Stimulated activated CD8-positive, alpha-beta memory T cell treated with anti-CD3 and anti-CD28 coated beads, Interleukin-4, amount 100 ng/mL, for 4 hours (primary cell): ENCODE results near the gene MICALL2.

ENCODE experiments used
- DNase-seq, 2 donors: peaks; one replicate each; pipeline ENCODE4 v3.0.0-alpha.2; 2020; ENCODE audit warnings: low read depth in 2 of 2, low spot score in 1 of 2

Gene MICALL2

DNA sequence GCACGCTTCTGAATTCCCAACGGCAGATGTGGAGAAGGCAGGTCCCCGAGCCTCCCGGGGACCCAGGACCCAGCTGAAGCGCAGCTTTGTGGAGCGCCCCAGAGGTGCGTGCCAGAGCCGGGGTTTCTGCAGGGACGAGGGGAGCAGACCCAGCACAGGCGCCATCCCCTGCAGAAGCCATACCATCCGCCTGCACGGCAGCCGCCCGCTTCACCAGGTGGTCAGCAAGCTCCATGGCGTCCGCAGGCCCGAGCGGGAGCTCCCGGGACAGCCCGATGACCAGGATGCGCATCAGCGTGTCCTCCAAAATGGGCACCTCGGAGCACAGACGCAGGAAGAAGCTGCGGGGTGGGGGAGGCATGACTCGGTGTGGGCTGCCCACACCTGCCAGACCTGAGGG, 34.3 kb upstream of the MICALL2 start:
- no peak for DNase-seq

DNA sequence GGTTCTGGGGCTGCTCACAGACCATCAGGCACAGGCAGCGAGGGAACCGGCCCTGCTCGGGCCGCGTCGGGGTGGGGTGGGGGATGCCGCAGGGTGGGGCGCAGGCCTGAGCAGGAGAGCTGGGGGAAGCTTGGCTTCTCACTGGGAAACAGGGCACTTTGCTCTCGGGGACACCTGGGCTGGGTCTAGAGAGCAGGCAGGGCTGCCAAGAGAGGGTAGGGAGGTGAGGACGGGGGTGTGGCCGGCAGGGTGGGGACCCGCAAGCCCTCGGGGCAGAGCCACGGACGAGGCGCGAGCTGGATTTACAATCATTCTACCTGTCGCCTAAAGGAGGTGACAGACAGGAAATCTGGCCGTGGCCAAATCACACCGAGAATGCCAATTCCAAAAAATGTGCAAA, 33.9 kb upstream of the MICALL2 start:
- no peak for DNase-seq

DNA sequence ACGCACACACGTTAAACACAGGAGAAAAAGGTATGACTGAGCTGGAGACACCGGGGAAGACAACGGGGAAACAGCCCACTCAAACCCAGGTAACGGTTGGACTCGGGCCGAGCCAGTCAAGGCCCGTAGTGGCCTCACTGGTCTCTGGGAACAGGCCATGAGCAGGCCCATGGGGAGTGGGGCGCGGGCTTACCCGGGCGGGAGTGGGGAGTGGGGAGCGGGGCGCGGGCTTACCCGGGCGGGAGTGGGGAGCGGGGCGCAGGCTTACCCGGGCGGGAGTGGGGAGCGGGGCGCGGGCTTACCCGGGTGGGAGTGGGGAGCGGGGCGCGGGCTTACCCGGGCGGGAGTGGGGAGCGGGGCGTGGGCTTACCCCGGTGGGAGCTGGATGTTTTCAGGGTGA, 33.4 kb upstream of the MICALL2 start:
- no peak for DNase-seq

- no peak for DNase-seq
Measured at GRCh38 chr7:1492221-1492620, 33.0 kb upstream of the MICALL2 start.

DNA sequence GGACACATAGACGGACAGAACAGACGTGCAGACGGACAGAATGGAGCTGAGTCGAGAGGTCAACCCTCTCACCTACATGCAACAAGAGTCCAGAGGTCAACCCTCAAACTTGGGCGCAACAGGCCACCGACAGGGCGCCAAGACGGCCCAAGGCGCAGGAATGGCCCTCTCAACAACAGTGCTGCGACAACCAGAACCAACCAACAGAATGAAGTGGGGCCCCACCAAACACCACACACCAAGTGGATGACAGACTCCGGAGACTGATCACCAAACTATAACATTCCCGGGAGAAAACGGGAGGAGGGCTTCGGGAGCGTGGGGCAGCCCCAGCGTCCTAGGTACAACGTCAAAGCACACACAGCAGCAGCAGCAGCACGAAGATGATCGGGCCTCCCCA, 31.6 kb upstream of the MICALL2 start:
- no peak for DNase-seq

DNA sequence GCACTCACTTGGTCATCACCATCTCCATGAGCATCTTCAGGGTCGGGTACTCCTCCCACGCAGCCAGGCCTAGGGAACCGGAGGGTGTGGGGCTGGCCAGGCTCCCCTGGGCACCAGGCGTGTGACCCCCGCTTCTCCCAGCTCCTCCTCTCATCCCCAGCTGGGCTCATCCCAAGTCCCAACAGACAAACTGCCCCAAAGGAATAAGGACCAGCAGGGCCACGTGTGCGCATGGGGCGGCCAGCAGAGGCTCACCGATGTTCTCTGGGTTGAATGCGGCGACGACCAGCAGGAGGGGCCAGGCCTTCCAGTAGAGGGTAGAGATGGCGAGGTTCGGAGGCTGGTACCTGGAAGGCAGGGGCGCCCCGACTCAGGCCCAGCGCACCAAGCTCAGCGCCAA, 30.1 kb upstream of the MICALL2 start:
- no peak for DNase-seq

- DNase-seq, result no peak
Measured at GRCh38 chr7:1488016-1488415, 28.7 kb upstream of the MICALL2 start.

- DNase-seq, result no peak
Measured at GRCh38 chr7:1487466-1487865, 28.2 kb upstream of the MICALL2 start.

DNA sequence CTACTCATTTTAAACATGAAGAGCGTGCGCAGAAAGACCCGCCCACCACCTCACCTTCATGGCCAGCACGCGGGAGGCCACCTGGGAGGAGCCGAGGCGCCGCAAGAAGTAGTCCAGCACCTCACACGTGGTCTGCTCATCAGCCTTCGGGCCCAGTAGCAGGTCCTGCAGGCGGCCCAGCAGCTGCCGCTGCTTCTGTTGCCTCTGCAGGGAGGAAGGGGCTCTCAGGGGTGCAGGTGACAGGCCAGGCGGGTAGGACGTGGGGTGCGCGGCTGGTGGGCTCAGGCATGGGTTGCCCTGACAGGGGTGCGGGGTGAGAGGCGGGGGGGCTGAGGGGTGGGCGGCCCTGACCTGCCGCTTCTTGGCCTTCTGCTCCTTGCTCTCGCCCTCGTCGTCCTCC, 27.3 kb upstream of the MICALL2 start:
- DNase-seq, result no peak

GRCh38 chr7:1485156-1485555, 25.9 kb upstream of the MICALL2 start:
- no peak for DNase-seq

DNA sequence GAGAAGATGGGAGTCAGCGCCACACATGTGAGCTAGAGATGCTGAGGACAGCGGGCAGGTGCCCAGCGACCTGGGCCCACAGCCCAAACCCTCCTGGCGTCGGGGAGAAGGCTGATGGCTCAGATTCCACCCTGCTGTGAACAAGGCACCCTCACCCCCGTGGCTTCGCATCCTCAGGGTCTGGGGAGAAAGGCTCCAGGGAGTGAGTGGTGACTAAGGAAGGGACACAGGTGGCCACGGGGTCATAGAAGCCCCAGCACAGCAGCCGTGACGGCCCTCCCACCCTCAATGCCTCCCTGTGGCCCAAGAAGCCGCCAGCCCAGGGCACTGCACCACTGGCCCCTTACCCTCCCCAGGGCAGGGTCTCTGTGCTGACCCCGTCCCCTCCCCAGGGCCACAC, 25.3 kb upstream of the MICALL2 start:
- no peak for DNase-seq

DNA sequence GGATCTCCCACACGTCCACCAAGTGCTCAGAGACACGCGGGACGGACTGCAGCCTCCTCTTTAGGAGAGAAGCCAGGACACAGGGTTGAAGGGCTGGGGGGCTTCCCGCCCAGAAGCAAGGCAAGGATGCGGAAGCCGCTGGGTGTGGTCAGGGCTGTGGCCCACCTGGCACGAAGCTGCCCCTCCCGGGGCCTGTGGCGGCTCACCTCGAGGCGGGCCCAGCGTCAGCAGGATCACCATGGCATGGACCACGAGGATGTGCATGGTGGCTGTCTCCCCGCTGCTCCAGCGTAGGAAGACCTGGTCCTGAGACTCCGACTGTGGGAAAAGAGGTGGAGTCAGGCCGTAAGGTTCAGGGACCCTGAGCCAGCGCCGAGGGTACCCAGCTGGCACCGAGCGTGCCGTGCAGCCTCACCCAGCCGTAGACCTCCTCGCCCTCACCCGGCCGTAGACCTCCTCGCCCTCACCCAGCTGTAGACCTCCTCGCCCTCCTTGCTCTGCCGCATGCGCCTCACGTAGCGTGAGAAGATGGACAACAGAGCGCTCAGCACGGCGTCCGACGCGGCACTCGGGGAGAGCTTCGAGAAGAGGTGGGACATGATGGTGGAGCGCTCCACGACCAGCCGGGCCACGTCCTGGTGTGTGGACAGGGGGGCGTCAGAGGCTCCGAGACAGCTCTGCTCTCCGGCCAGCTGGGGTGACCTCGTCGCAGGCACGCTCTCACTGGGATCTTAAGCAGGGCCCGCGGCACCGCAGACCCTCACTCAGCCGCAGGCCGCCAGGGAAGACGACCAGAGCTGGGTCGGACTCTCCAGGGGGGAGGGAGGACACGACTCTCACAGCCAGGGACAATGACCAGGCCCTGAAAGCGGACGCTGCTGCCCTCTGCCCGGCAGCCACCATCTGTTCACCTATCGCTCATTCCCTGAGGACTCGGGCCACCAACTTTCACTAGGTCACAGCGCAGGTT, 24.6 kb upstream of the MICALL2 start:
- no peak for DNase-seq

- no peak for DNase-seq
Measured at GRCh38 chr7:1483079-1483478, 23.8 kb upstream of the MICALL2 start.

- no peak for DNase-seq
Measured at GRCh38 chr7:1481300-1481699, 22.0 kb upstream of the MICALL2 start.

- no peak for DNase-seq
Measured at GRCh38 chr7:1480670-1481069, 21.4 kb upstream of the MICALL2 start.

DNA sequence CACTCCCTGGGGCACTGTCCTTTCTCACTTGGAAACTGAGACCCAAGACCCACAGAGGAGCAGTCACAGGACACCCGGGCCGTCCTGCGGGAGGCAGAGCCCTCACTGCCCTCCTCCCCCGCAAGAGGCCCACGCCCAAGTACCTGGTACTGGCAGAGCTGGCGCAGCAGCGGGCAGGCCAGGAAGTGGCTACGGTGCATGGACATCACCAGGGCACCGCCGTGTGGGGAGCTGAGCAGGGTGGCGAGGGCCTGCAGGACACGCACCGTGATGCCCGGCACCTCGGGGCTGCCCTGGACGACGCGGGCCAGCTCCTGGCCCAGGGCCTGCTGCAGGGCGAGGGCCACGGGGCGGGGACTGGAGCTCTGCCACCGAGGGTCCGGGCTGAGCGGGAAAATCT, 20.0 kb upstream of the MICALL2 start:
- no peak for DNase-seq

DNA sequence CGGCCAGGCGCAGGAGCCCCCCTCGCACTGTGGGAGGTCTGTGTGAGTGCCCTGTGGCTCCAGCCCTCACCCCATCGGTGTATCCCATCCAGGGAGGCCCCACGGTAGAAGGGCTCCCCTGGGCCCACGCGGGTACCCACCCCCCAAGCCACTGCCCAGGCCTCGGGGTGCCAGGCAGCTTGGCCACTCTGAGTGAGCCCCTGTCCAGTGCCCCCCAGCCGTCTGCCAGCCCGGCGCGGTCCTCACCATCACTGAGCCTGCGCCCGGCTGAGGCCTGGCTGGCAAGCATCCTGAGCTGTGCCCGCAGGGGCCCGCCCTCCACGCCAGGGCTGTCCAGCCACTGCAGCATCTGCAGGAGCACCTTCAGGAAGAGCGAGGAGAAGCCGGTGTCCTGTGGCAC, 19.2 kb upstream of the MICALL2 start:
- no peak for DNase-seq

DNA sequence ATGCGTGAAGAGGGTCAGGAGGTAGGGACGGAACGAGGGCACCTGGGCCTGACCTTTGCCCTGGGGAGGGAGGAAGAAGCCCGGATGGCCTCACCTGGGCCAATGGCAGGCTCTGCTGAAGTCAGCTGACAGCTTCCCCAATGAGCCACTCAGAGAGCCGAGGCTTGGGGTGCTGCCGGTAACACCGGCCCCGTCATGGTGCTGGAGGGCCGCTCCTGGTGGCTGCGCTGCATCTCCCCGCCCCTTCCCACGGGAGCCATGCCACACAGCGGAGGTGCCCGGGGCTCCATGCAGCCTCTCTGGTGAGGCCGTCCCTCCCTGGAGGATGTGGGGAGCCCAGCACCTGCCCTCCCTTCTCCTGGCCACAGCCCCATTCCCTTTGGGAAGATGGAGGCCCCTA, 17.6 kb upstream of the MICALL2 start:
- DNase-seq, result no peak

- no peak for DNase-seq
Measured at GRCh38 chr7:1475991-1476390, 16.7 kb upstream of the MICALL2 start.

DNA sequence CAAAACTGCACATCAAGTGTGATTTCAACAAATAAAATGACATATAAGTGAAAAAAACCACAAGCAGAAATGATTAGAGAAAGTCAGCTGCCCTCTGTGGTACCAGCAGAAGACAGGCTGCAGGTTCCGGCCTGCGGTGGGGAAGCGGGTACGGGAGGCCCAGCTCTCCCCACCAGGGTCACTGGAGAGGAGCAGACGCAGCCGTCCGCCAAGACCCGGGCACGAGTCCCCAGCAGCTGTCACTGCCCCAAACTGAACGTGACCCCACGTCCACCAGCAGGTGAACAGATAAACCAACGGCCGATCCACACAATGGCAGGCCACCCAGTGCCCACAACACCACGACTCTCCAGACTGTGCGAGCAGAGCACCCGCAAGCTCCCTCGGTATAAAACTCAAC, 16.1 kb upstream of the MICALL2 start:
- DNase-seq, result no peak

DNA sequence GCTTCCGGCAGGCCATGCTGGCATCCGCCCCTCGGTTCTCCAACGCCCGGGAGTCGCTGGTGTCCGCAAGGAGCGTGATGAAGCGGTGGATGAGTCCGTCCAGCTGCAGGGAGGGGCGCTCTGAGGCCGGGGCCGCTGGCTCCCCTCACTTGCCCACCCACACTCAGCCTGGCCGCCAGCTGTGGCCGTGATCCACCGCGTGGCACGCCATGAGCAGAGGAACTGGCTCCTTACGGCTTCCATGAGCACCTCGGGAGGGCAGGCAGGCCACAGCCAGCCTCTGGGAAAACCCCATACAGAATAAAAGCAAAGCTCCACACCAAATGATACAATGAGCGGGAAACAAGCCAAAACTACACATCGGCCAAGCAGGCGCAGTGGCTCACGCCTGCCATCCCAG, 15.5 kb upstream of the MICALL2 start:
- no peak for DNase-seq

GRCh38 chr7:1473864-1474512, 14.7 kb upstream of the MICALL2 start:
- peak; percentile 59 to 67 for DNase-seq

GRCh38 chr7:1470901-1471300, 11.6 kb upstream of the MICALL2 start:
- no peak for DNase-seq
